MM.1S (cell line): ENCODE data around the gene FAM163A.

ENCODE experiments used
- DNase-seq: peaks from one replicate; pipeline ENCODE4 v3.0.0-alpha.2; 2015
- H2AFZ ChIP-seq: fragments of 300-600 bp; sonication (generic); 2 replicates; pipeline ENCODE4 v1.6.0; 2016; ENCODE audit warnings: antibody characterized with exemption, low read length
- H3F3A ChIP-seq: fragments of 300-600 bp; sonication (generic); 2 replicates; pipeline ENCODE4 v1.6.1; 2016; ENCODE audit warnings: mild to moderate bottlenecking, antibody characterized with exemption, low read length, moderate library complexity, mixed read lengths; ENCODE audit not compliant: insufficient read depth
- H3K27ac ChIP-seq: fragments of 300-600 bp; sonication (generic); 2 replicates; pipeline ENCODE4 v1.5.1; 2016; ENCODE audit warnings: mild to moderate bottlenecking, low read length
- H3K27me3 ChIP-seq: fragments of 300-600 bp; sonication (generic); replicated peaks from 2 replicates; pipeline ENCODE4 v1.6.0; 2016; ENCODE audit warnings: low read length; ENCODE audit not compliant: insufficient read depth
- H3K36me3 ChIP-seq: fragments of 300-600 bp; sonication (generic); replicated peaks from 2 replicates; pipeline ENCODE4 v1.6.1; 2016; ENCODE audit warnings: mild to moderate bottlenecking, low read length, mixed read lengths; ENCODE audit not compliant: insufficient read depth
- H3K4me1 ChIP-seq: fragments of 300-600 bp; sonication (generic); 2 replicates; pipeline ENCODE4 v1.6.1; 2016; ENCODE audit warnings: low read length, mixed read lengths
- H3K4me2 ChIP-seq: fragments of 300-600 bp; sonication (generic); 2 replicates; pipeline ENCODE4 v1.6.0; 2016; ENCODE audit warnings: low read depth, low read length
- H3K4me3 ChIP-seq: fragments of 300-600 bp; sonication (generic); 2 replicates; pipeline ENCODE4 v1.5.1; 2016; ENCODE audit warnings: low read length, mixed read lengths
- H3K79me2 ChIP-seq: fragments of 300-600 bp; sonication (generic); 2 replicates; pipeline ENCODE4 v1.6.1; 2016; ENCODE audit warnings: mixed run types, low read length, mixed read lengths
- H3K9ac ChIP-seq: fragments of 300-600 bp; sonication (generic); 2 replicates; pipeline ENCODE4 v1.6.1; 2016; ENCODE audit warnings: low read length, mixed read lengths
- H3K9me2 ChIP-seq: fragments of 300-600 bp; sonication (generic); replicated peaks from 2 replicates; pipeline ENCODE4 v1.6.1; 2016; ENCODE audit warnings: mild to moderate bottlenecking, low read length, mixed read lengths; ENCODE audit not compliant: insufficient read depth
- H3K9me3 ChIP-seq: fragments of 300-600 bp; sonication (generic); replicated peaks from 2 replicates; pipeline ENCODE4 v1.6.1; 2016; ENCODE audit warnings: mild to moderate bottlenecking, low read length, mixed read lengths; ENCODE audit not compliant: insufficient read depth
- H4K20me1 ChIP-seq: fragments of 300-600 bp; sonication (generic); 2 replicates; pipeline ENCODE4 v1.6.1; 2016; ENCODE audit warnings: mild to moderate bottlenecking, low read length, moderate library complexity, mixed read lengths; ENCODE audit not compliant: insufficient read depth
- EZH2 ChIP-seq: fragments of 300-600 bp; sonication (generic); optimal IDR thresholded peaks from 2 replicates; pipeline ENCODE3; 2017; ENCODE audit warnings: low read depth, mild to moderate bottlenecking, antibody characterized with exemption, low read length, mixed read lengths
- EZH2phosphoT487 ChIP-seq: fragments of 300-600 bp; sonication (generic); IDR thresholded peaks from 2 replicates; pipeline ENCODE4 v1.6.1; 2018; ENCODE audit warnings: antibody characterized with exemption, low read length
- TF ChIP-seq, protein P1 (sequence below): fragments of 300-600 bp; sonication (generic); IDR thresholded peaks from 2 replicates; pipeline ENCODE4 v1.5.1; 2016; ENCODE audit warnings: antibody characterized with exemption, low read length, mixed read lengths

FAM163A gene

DNA sequence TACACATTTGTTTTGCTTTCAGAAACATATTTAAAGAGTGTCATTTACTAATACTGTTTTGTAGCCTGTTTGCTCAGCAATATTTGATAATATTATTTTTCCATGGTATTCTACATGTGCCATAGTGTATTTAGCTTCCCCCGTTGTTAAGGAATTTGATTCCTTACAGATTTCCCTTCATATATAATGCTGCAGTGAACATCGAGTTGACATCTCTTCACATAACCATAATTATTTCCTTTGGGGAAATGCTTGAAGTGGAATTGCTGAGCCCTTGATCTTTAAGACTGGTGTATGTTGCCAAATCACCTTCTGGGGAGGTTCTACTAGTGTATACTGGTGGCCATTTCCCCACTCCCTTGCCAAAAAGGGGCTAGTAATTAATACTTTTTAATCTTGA is 42.6 kb downstream of the FAM163A start:
- Histone ChIP-seq H3K27ac (no peak overlapping the region), H4K20me1 (no peaks in the 10 kb centered on the region), H3K9me3 (no peaks in the 10 kb centered on the region), H3K4me2 (no peak overlapping the region), H2AFZ (no peak overlapping the region), H3K9ac (no peak overlapping the region), H3K4me3 (no peak overlapping the region), H3K9me2 (no peaks in the 10 kb centered on the region), H3K27me3 (no peaks in the 10 kb centered on the region), H3K36me3 (no peaks in the 10 kb centered on the region), H3F3A (no peaks in the 10 kb centered on the region), H3K4me1 (peaks cover 10% of the 10 kb centered on the region), H3K79me2 (no peaks in the 10 kb centered on the region)
- TF ChIP-seq EZH2phosphoT487 (no peak), EZH2 (no peak)
- no peak for DNase-seq

DNA sequence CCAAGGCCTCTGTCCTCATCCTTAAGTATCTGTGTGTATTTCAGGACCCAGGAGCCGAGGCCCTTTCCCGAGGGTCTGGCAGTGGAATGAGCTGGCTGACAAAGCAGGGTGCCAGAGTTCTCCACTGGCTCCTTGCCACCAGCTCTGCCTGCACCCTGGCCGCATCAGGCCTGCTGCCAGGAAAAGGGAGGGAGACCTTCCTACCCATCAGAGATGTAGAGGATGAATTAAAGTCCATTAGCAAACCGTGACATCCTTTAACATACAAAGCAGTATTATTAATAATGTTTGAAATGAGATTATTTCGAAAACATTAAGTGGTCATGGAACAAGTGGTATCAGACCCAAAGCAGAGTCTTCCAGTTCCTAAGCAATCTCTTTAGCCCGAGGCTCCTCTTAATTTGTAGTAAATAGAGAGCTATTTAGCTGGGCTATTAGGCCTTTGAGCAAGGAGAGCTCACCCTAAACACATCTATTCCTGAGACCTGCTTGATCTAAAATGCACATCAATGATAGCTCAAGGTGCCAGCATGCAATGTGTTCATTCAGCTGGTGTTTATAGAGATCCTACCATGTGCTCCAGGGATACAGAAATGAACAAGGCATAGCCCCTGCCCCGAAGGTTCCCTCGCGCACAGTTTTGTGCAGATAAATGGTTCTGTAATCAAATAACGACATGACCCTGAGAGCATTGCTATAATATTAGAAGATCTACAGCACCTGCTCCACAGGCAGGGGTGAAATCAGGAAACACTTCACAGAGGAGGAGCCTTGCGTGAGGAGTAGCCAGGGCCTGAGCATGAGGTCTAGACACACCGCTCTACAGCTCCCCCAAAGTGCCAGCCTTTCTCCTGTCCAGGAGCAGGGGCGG is 44.0 kb downstream of the FAM163A start:
- H3K4me3 ChIP-seq: no peak overlapping the region
- H3K27me3 ChIP-seq: no peaks in the 10 kb centered on the region
- H3K27ac ChIP-seq: no peak overlapping the region
- H2AFZ ChIP-seq: no peak overlapping the region
- H3K9me2 ChIP-seq: no peaks in the 10 kb centered on the region
- H3K4me1 ChIP-seq: 0 out of 2 replicates have a peak, but pooled peaks cover 7% of the 10 kb centered on the region
- H3K9ac ChIP-seq: no peak overlapping the region
- TF ChIP-seq EZH2phosphoT487 (no peak), EZH2 (no peak)
- TF ChIP-seq, protein P1, sequence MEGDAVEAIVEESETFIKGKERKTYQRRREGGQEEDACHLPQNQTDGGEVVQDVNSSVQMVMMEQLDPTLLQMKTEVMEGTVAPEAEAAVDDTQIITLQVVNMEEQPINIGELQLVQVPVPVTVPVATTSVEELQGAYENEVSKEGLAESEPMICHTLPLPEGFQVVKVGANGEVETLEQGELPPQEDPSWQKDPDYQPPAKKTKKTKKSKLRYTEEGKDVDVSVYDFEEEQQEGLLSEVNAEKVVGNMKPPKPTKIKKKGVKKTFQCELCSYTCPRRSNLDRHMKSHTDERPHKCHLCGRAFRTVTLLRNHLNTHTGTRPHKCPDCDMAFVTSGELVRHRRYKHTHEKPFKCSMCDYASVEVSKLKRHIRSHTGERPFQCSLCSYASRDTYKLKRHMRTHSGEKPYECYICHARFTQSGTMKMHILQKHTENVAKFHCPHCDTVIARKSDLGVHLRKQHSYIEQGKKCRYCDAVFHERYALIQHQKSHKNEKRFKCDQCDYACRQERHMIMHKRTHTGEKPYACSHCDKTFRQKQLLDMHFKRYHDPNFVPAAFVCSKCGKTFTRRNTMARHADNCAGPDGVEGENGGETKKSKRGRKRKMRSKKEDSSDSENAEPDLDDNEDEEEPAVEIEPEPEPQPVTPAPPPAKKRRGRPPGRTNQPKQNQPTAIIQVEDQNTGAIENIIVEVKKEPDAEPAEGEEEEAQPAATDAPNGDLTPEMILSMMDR: no peak
- no peak for DNase-seq
- no peaks in the 10 kb centered on the region for H3F3A ChIP-seq
- no peak overlapping the region for H3K4me2 ChIP-seq
- H3K9me3 ChIP-seq: no peaks in the 10 kb centered on the region
- H3K36me3 ChIP-seq: no peaks in the 10 kb centered on the region
- no peaks in the 10 kb centered on the region for H3K79me2 ChIP-seq
- H4K20me1 ChIP-seq: no peaks in the 10 kb centered on the region

DNA sequence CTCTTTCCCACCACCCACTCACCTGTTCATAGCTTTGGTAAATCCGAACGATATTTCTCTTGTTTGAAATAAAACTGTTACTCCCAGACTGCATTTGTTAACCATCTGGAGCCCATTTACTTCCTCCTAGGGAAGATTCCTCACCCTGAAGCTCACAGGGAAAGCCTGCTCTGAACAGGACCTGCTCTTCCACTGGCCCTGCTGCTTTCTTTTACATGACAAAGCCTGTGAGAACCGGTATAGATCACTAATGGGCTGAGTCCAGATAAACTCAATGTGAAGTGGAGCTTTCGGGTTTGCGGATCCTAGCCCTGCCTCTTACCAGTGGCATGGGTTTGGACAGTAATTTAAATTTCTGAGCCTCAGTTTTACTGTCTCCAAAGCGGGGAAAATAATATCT is 45.2 kb downstream of the FAM163A start:
- Histone ChIP-seq H2AFZ (no peak overlapping the region), H3K36me3 (no peaks in the 10 kb centered on the region), H3K9me3 (no peaks in the 10 kb centered on the region), H3K9ac (no peak overlapping the region), H3K27ac (no peak overlapping the region), H3F3A (no peaks in the 10 kb centered on the region), H4K20me1 (no peaks in the 10 kb centered on the region), H3K4me3 (no peak overlapping the region), H3K9me2 (no peaks in the 10 kb centered on the region), H3K4me1 (0 out of 2 replicates have a peak, but pooled peaks cover 7% of the 10 kb centered on the region), H3K27me3 (no peaks in the 10 kb centered on the region), H3K79me2 (no peaks in the 10 kb centered on the region), H3K4me2 (no peak overlapping the region)
- DNase-seq: no peak
- TF ChIP-seq, protein P1: no peak
- TF ChIP-seq EZH2: no peak
- no peak for TF ChIP-seq EZH2phosphoT487

DNA sequence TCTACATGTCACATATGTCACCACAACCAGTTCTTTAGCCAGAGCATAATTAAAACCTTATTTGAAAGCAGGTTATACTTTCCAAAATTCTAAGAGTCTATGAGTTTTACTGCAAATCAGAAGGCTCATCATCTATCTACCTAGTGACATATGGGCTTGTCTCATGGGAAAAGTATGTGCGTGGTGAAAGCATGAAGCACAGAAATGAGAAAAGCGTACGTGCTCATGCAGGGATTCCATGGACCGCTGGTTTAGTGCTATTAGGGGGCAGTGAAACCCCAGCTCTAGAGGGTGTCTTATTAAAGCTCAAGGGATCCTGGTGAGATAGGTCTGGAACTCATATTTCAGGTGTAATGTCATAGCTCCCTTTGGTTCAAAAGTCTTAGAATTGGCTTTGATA is 50.2 kb downstream of the FAM163A start:
- TF ChIP-seq EZH2phosphoT487: no peak
- TF ChIP-seq, protein P1: no peak
- no peak for TF ChIP-seq EZH2
- Histone ChIP-seq H2AFZ (no peak overlapping the region), H3K4me1 (no peaks in the 10 kb centered on the region), H3K27ac (no peak overlapping the region), H3K27me3 (no peaks in the 10 kb centered on the region), H3K36me3 (no peaks in the 10 kb centered on the region), H3K79me2 (no peaks in the 10 kb centered on the region), H3K9me3 (no peaks in the 10 kb centered on the region), H3K9ac (no peak overlapping the region), H3K4me3 (no peak overlapping the region), H4K20me1 (no peaks in the 10 kb centered on the region), H3F3A (no peaks in the 10 kb centered on the region), H3K9me2 (no peaks in the 10 kb centered on the region), H3K4me2 (no peak overlapping the region)
- DNase-seq: no peak
